ENCODE measurements around the gene ART1. TPM values are rescaled to one million over a fixed set of nuclear protein-coding genes. Genes with fewer than 3 reads are reported as not detected.

The ART1 gene
- polyA plus RNA-seq, 1 experiment = not detected

DNA sequence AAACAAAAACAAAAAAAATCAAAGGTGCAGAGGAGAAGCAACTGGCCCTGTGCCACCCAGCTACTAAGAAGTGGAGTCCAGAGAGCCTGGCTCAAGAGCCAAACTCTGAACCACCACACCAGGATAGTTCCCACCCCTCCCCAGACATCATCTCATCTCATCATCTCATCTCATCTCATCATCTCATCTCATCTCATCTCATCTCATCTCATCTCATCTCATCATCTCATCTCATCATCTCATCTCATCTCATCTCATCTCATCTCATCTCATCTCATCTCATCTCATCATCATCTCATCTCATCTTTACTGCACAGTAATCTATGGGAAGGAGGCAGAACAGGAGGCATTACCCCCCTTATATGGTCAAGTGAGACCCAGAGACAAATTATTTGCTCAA lies 17.9 kb downstream of the ART1 start:
- DNase-seq (ENCODE audit: low read depth, low spot score) = no peak
- Histone ChIP-seq H3K9me3 (ENCODE audit: control insufficient read depth, insufficient read depth, low read length) (no peaks in the 10 kb centered on the region; the same call in 1 of the 2 replicates), H3K27ac (ENCODE audit: low read depth, low read length) (no peak overlapping the region), H3K27me3 (ENCODE audit: control insufficient read depth, insufficient read depth, low read length) (no peaks in the 10 kb centered on the region), H3K4me3 (ENCODE audit: low read depth, low read length) (no peak overlapping the region)
- ChIA-PET CTCF (no interaction called here), POLR2A (no interaction called here)
- TF ChIP-seq, protein P1, sequence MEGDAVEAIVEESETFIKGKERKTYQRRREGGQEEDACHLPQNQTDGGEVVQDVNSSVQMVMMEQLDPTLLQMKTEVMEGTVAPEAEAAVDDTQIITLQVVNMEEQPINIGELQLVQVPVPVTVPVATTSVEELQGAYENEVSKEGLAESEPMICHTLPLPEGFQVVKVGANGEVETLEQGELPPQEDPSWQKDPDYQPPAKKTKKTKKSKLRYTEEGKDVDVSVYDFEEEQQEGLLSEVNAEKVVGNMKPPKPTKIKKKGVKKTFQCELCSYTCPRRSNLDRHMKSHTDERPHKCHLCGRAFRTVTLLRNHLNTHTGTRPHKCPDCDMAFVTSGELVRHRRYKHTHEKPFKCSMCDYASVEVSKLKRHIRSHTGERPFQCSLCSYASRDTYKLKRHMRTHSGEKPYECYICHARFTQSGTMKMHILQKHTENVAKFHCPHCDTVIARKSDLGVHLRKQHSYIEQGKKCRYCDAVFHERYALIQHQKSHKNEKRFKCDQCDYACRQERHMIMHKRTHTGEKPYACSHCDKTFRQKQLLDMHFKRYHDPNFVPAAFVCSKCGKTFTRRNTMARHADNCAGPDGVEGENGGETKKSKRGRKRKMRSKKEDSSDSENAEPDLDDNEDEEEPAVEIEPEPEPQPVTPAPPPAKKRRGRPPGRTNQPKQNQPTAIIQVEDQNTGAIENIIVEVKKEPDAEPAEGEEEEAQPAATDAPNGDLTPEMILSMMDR (IDR thresholded peaks at IDR 0.05; ENCODE audit: low read depth, low read length) = no peak

DNA sequence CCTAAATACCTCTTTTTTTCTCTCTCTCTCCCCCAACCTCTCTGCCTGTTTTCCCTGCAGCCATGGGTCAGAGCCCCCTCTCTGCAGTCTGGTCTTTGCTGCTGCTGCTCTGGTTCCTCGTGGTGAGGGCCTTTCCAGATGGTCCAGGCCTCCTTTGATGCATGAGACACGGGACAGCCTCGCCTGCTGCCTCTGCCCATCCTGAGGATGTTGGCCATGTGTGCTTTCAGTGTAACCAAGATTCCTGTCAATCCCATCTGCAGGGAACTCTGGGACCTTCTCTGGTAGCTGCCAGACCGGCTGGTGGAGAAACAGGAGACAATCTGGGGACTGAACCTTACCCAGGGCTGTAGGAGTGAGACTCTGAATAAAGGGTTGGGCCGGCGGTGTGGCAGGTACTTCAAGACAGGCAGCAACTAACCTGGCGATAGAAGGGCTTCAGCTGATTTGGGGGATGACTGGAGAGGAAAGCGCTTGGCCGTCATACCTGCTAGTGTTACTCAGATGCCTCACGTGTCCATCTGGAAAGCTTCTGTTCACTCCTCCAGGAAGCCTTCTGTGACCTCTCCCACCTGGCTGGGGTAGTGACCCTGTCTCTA lies 19.2 kb downstream of the ART1 start:
- H3K4me3 ChIP-seq (ENCODE audit: low read depth, low read length) = no peak overlapping the region
- no peaks in the 10 kb centered on the region for H3K27me3 ChIP-seq (ENCODE audit: control insufficient read depth, insufficient read depth, low read length)
- ChIA-PET POLR2A (no interaction called here), CTCF (no interaction called here)
- no peak overlapping the region for H3K27ac ChIP-seq (ENCODE audit: low read depth, low read length)
- no peaks in the 10 kb centered on the region; the same call in 1 of the 2 replicates for H3K9me3 ChIP-seq (ENCODE audit: control insufficient read depth, insufficient read depth, low read length)
- DNase-seq (ENCODE audit: low read depth, low spot score) = no peak
- TF ChIP-seq, protein P1 (IDR thresholded peaks at IDR 0.05; ENCODE audit: low read depth, low read length) = no peak

DNA sequence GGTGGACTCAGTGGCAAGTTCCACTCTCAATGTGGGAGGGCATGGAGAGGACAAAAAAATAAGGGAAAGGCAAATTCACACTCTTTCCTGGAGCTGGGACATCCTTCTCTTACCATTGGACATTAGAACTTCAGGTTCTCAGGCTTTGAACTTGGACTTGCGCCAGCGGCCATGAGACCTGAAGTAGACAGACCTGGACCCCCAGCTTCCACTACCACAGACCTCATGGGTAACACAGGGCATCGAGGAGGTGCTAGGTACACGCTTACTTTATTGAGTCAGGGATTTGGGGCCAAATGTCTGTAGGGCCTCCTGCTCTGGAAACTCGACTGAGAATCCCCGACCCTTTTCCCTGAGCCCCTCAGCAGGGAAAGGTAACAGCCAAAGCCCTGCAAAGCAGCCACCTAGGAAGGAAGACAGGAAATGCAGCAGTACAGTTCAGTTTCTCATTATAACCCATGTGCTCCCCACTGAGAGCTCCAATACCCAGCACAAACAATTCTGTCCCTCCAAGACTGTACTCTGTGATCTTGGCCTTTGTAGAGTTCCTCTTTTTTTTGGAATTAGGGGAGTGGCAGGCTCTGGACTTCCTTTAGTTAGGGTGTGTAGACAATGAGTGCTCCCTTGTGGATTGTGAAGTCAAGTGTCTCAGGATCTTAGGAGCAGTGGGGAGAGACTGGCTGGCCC lies 20.6 kb downstream of the ART1 start:
- POLR2A ChIA-PET = no interaction called here
- no peaks in the 10 kb centered on the region; the same call in 1 of the 2 replicates for H3K9me3 ChIP-seq (ENCODE audit: control insufficient read depth, insufficient read depth, low read length)
- no peaks in the 10 kb centered on the region for H3K27me3 ChIP-seq (ENCODE audit: control insufficient read depth, insufficient read depth, low read length)
- DNase-seq (ENCODE audit: low read depth, low spot score) = no peak
- TF ChIP-seq, protein P1 (IDR thresholded peaks at IDR 0.05; ENCODE audit: low read depth, low read length) = no peak
- no peak overlapping the region for H3K4me3 ChIP-seq (ENCODE audit: low read depth, low read length)
- CTCF ChIA-PET = no interaction called here
- no peak overlapping the region for H3K27ac ChIP-seq (ENCODE audit: low read depth, low read length)

DNA sequence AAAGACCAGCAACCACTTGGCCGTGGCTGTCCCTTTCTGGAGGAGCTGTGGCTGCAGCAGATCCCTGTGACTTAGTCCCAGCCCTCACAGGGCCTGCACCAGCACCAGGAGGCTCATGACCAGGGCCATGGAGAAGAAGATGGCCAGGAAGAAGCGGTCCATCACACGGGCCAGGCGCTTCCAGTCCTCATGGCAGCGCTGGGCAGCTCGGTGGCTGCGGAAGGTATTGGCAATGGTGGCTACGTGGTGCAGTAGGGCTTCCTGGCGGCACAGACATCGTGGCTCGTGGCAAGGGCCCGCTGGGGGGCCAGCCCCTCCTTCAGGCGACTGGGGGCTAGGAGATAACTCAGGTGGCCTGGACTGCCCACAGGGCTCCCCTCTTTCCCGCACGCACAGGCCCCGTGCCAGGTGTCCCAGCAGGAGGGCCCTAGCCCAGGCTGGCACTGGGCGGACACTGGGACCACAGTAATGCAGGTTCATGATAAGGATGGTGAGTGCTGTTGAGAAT lies 21.1 kb downstream of the ART1 start:
- Histone ChIP-seq H3K27me3 (ENCODE audit: control insufficient read depth, insufficient read depth, low read length) (no peaks in the 10 kb centered on the region), H3K9me3 (ENCODE audit: control insufficient read depth, insufficient read depth, low read length) (no peaks in the 10 kb centered on the region; the same call in 1 of the 2 replicates), H3K4me3 (ENCODE audit: low read depth, low read length) (no peak overlapping the region), H3K27ac (ENCODE audit: low read depth, low read length) (no peak overlapping the region)
- POLR2A ChIA-PET = no interaction called here
- DNase-seq (ENCODE audit: low read depth, low spot score) = no peak
- TF ChIP-seq, protein P1 (IDR thresholded peaks at IDR 0.05; ENCODE audit: low read depth, low read length) = no peak
- CTCF ChIA-PET = no interaction called here
